Liver (tissue), 9 donors: Measurements from ENCODE around the gene CD96. TPM values are rescaled to one million over a fixed set of nuclear protein-coding genes. Genes with fewer than 3 reads are reported as not detected.

Experiments
- DNase-seq: peaks from one replicate; pipeline ENCODE4 v3.0.0-alpha.2; 2017; ENCODE audit warnings: low spot score
- H3K27ac ChIP-seq, 2 donors: one replicate each; pipeline ENCODE4 v1.7.0; 2013; ENCODE audit warnings: inconsistent platforms in 2 of 2, low read length in 2 of 2, control low read depth in 1 of 2, low read depth in 1 of 2, mild to moderate bottlenecking in 1 of 2
- H3K27me3 ChIP-seq, 4 donors: one replicate each; pipeline versions ENCODE4 v1.6.1 to v1.7.0; 2013; ENCODE audit warnings: low read length in 3 of 4, inconsistent platforms in 1 of 4, mild to moderate bottlenecking in 1 of 4, moderate library complexity in 1 of 4; ENCODE audit not compliant: control insufficient read depth in 4 of 4, insufficient read depth in 4 of 4
- H3K36me3 ChIP-seq, 4 donors: one replicate each; pipeline versions ENCODE4 v1.6.1 to v1.7.0; 2013; ENCODE audit warnings: low read length in 3 of 4, mild to moderate bottlenecking in 3 of 4, low read depth in 1 of 4, moderate library complexity in 1 of 4; ENCODE audit not compliant: control insufficient read depth in 4 of 4, insufficient read depth in 3 of 4
- H3K4me1 ChIP-seq, 4 donors: one replicate each; pipeline versions ENCODE4 v1.6.1 to v1.7.0; 2013; ENCODE audit warnings: low read length in 3 of 4, mild to moderate bottlenecking in 3 of 4, moderate library complexity in 1 of 4; ENCODE audit not compliant: control insufficient read depth in 4 of 4, insufficient read depth in 4 of 4
- H3K4me3 ChIP-seq, 3 donors: one replicate each; pipeline versions ENCODE4 v1.6.1 to v1.7.0; 2013; ENCODE audit warnings: low read length in 3 of 3, control low read depth in 1 of 3, low read depth in 1 of 3, mild to moderate bottlenecking in 1 of 3
- H3K9ac ChIP-seq, 2 donors: one replicate each; pipeline ENCODE4 v1.7.0; 2013; ENCODE audit warnings: low read length in 2 of 2, mild to moderate bottlenecking in 2 of 2, moderate library complexity in 2 of 2, control low read depth in 1 of 2, low read depth in 1 of 2
- H3K9me3 ChIP-seq, 4 donors: one replicate each; pipeline versions ENCODE4 v1.6.1 to v1.7.0; 2013; ENCODE audit warnings: low read length in 3 of 4; ENCODE audit not compliant: control insufficient read depth in 4 of 4
- FOXA2 ChIP-seq: IDR thresholded peaks from 2 replicates; pipeline ENCODE4 v1.6.1; 2016; ENCODE audit warnings: antibody characterized with exemption
- GABPA ChIP-seq, 2 donors: IDR thresholded peaks in 1 of 2; conservative IDR thresholded peaks in 1 of 2; 2 replicates each; pipeline ENCODE4 v1.6.1; 2016; ENCODE audit warnings: antibody characterized with exemption in 2 of 2, mild to moderate bottlenecking in 1 of 2, moderate library complexity in 1 of 2
- HNF4A ChIP-seq, 2 donors: conservative IDR thresholded peaks; 2 replicates each; pipeline ENCODE4 v1.6.1; 2016; ENCODE audit warnings: antibody characterized with exemption in 2 of 2, mild to moderate bottlenecking in 2 of 2
- HNF4G ChIP-seq: IDR thresholded peaks from 2 replicates; pipeline ENCODE4 v1.6.1; 2016; ENCODE audit warnings: antibody characterized with exemption
- JUND ChIP-seq, 2 donors: IDR thresholded peaks; 2 replicates each; pipeline ENCODE4 v1.6.1; 2016; ENCODE audit warnings: antibody characterized with exemption in 2 of 2
- MAX ChIP-seq: IDR thresholded peaks from 2 replicates; pipeline ENCODE4 v1.6.1; 2016; ENCODE audit warnings: antibody characterized with exemption
- NR2F2 ChIP-seq: IDR thresholded peaks from 2 replicates; pipeline ENCODE4 v1.6.1; 2016; ENCODE audit warnings: antibody characterized with exemption
- RXRA ChIP-seq, 2 donors: IDR thresholded peaks; 2 replicates each; pipeline ENCODE4 v1.6.1; 2017 to 2018; ENCODE audit warnings: antibody characterized with exemption in 2 of 2, mild to moderate bottlenecking in 1 of 2
- SP1 ChIP-seq: IDR thresholded peaks from 2 replicates; pipeline ENCODE4 v1.6.1; 2018; ENCODE audit warnings: antibody characterized with exemption, mild to moderate bottlenecking
- YY1 ChIP-seq: IDR thresholded peaks from 2 replicates; pipeline ENCODE4 v1.6.1; 2016; ENCODE audit warnings: antibody characterized with exemption, mild to moderate bottlenecking
- ZBTB33 ChIP-seq: IDR thresholded peaks from 2 replicates; pipeline ENCODE4 v1.6.1; 2016; ENCODE audit warnings: antibody characterized with exemption
- WGBS: extraction: QIAGEN DNeasy Blood & Tissue Kit; methylation state at CpG from one replicate; pipeline ENCODE4 v1.1.7; 2013; 5-methylcytosine and 5-hydroxymethylcytosine counted together
- polyA plus RNA-seq, 2 donors: library from polyadenylated mRNA; stranded (reverse) in 1 of 2; unstranded in 1 of 2; fragments of 200-250 nt in 1 of 2; fragments of >200 nt in 1 of 2; fragmentation: Nextera tagmentation in 1 of 2; extraction: Ambion mirVana in 1 of 2; gene quantifications; one replicate each; pipeline versions ENCODE4 v1.2.1 to v1.2.3, GENCODE V29; 2013 to 2015
- total RNA-seq, 2 donors: library from RNA; depleted of rRNA; stranded (reverse); fragments of >200 nt; gene quantifications; one replicate each; pipeline ENCODE4 v1.2.3, GENCODE V29; 2014
- TF ChIP-seq, protein P1 (sequence below): IDR thresholded peaks from 2 replicates; pipeline ENCODE4 v1.6.1; 2016; ENCODE audit warnings: antibody characterized with exemption
- TF ChIP-seq, protein P2 (sequence below): IDR thresholded peaks from 2 replicates; pipeline ENCODE4 v1.6.1; 2016; ENCODE audit warnings: antibody characterized with exemption, mild to moderate bottlenecking
- TF ChIP-seq, protein P3 (sequence below): fragments of 150-350 bp; IDR thresholded peaks from 2 replicates; pipeline ENCODE4 v1.5.1; 2017; ENCODE audit warnings: improper control_type of control experiment, low read depth, low read length; ENCODE audit not compliant: missing input control
- donor health status: healthy.
- donor health status: healthy.
- donor health status: healthy.
- donor health status: healthy.
- donor health status: healthy.

CD96 gene
- total and polyA plus RNA-seq, 4 donors = 0.46 to 2.7 (median 0.92) TPM

DNA sequence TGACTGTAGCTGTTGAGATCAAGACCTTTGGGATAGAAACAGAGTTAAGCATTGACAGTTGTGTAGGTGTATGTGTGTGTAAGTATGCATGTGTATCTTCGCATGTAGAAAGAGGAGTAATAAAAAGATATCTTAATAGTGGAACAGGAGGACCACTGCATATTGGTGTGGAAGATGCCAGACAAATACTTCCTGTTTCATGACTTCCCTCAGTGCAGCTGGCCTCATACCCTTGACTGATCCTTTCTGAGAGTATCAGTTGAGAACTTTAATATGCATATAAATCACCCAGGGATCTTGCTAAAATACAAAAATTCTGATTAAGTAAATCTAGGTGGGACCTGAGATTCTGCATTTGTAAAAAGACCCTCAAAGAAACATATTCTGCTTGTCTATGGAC lies 61.7 kb downstream of the CD96 start:
- Histone ChIP-seq H3K9me3 (no peaks in the 10 kb centered on the region), H3K4me3 (no peak overlapping the region), H3K4me1 (no peaks in the 10 kb centered on the region), H3K36me3 (no peaks in the 10 kb centered on the region), H3K27ac (no peak overlapping the region), H3K9ac (no peak overlapping the region), H3K27me3 (no peaks in the 10 kb centered on the region)
- 94% methylated on average over 1 of the region's 1 CpG for WGBS
- TF ChIP-seq HNF4A (conservative IDR thresholded peaks at IDR 0.05) (no peak), NR2F2 (no peak), FOXA2 (no peak), ZBTB33 (no peak), HNF4G (no peak)
- DNase-seq = no peak

DNA sequence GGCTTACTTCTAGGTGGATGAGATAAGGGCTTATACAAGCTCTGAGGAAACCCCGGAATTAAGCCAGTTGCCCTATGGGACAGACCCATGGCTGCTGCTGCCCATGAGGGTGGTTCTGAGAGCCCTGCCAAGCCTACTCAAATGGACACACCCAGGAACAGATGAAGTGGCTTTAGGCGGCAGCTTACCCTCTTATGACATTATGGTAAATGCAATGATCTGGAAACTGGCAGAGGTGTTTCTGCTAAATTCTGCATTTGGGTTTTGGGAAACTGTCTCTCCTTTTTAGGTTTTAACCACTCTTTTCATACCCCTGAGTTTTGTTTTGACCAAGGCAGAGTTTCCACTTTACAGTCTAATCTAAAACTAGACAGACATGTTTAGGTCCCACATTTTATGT lies 62.1 kb downstream of the CD96 start:
- WGBS = 81% methylated on average over 2 of the region's 2 CpGs
- no peaks in the 10 kb centered on the region for H3K27me3 ChIP-seq
- H3K9me3 ChIP-seq = no peaks in the 10 kb centered on the region
- H3K4me1 ChIP-seq = no peaks in the 10 kb centered on the region
- DNase-seq = no peak
- TF ChIP-seq JUND (IDR thresholded peaks at IDR 0.05) = no peak
- TF ChIP-seq GABPA (IDR thresholded peaks at IDR 0.05 in 1 of 2, conservative IDR thresholded peaks at IDR 0.05 in 1 of 2) = no peak
- no peak for TF ChIP-seq HNF4G
- no peak for TF ChIP-seq SP1
- H3K4me3 ChIP-seq = no peak overlapping the region
- no peak overlapping the region for H3K9ac ChIP-seq
- no peaks in the 10 kb centered on the region for H3K36me3 ChIP-seq
- no peak overlapping the region for H3K27ac ChIP-seq

DNA sequence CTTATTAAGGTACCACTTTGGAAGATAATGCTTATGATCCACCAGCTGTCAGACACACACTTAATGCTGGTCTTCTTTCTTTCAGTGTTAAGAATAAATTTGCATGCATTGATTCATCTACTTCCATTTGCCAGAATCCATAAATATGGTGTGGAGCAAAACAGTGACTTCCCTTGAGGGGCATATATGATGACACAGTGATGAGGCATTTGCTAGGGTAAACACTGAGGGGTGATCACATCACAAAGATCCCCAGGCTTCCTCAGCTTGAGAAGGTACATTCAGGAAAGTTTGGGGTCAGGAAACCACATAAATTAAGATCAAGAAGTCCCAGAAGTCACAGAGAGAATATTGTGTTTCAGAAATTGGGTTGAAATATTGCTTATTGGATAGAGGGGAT lies 63.0 kb downstream of the CD96 start:
- no peaks in the 10 kb centered on the region for H3K36me3 ChIP-seq
- H3K27ac ChIP-seq = no peak overlapping the region
- no peaks in the 10 kb centered on the region for H3K4me1 ChIP-seq
- no peaks in the 10 kb centered on the region for H3K9me3 ChIP-seq
- H3K9ac ChIP-seq = no peak overlapping the region
- H3K27me3 ChIP-seq = no peaks in the 10 kb centered on the region
- TF ChIP-seq, protein P1, sequence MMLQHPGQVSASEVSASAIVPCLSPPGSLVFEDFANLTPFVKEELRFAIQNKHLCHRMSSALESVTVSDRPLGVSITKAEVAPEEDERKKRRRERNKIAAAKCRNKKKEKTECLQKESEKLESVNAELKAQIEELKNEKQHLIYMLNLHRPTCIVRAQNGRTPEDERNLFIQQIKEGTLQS = no peak
- TF ChIP-seq NR2F2 (no peak), ZBTB33 (no peak), HNF4G (no peak), SP1 (no peak), JUND (IDR thresholded peaks at IDR 0.05) (no peak), HNF4A (conservative IDR thresholded peaks at IDR 0.05) (no peak), YY1 (no peak), RXRA (IDR thresholded peaks at IDR 0.05) (no peak), MAX (no peak)
- TF ChIP-seq, protein P2, sequence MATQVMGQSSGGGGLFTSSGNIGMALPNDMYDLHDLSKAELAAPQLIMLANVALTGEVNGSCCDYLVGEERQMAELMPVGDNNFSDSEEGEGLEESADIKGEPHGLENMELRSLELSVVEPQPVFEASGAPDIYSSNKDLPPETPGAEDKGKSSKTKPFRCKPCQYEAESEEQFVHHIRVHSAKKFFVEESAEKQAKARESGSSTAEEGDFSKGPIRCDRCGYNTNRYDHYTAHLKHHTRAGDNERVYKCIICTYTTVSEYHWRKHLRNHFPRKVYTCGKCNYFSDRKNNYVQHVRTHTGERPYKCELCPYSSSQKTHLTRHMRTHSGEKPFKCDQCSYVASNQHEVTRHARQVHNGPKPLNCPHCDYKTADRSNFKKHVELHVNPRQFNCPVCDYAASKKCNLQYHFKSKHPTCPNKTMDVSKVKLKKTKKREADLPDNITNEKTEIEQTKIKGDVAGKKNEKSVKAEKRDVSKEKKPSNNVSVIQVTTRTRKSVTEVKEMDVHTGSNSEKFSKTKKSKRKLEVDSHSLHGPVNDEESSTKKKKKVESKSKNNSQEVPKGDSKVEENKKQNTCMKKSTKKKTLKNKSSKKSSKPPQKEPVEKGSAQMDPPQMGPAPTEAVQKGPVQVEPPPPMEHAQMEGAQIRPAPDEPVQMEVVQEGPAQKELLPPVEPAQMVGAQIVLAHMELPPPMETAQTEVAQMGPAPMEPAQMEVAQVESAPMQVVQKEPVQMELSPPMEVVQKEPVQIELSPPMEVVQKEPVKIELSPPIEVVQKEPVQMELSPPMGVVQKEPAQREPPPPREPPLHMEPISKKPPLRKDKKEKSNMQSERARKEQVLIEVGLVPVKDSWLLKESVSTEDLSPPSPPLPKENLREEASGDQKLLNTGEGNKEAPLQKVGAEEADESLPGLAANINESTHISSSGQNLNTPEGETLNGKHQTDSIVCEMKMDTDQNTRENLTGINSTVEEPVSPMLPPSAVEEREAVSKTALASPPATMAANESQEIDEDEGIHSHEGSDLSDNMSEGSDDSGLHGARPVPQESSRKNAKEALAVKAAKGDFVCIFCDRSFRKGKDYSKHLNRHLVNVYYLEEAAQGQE = no peak
- TF ChIP-seq, protein P3, sequence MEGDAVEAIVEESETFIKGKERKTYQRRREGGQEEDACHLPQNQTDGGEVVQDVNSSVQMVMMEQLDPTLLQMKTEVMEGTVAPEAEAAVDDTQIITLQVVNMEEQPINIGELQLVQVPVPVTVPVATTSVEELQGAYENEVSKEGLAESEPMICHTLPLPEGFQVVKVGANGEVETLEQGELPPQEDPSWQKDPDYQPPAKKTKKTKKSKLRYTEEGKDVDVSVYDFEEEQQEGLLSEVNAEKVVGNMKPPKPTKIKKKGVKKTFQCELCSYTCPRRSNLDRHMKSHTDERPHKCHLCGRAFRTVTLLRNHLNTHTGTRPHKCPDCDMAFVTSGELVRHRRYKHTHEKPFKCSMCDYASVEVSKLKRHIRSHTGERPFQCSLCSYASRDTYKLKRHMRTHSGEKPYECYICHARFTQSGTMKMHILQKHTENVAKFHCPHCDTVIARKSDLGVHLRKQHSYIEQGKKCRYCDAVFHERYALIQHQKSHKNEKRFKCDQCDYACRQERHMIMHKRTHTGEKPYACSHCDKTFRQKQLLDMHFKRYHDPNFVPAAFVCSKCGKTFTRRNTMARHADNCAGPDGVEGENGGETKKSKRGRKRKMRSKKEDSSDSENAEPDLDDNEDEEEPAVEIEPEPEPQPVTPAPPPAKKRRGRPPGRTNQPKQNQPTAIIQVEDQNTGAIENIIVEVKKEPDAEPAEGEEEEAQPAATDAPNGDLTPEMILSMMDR = no peak
- DNase-seq = no peak
- H3K4me3 ChIP-seq = no peak overlapping the region
